ENCODE results near the gene SORBS2.

Gene SORBS2

DNA sequence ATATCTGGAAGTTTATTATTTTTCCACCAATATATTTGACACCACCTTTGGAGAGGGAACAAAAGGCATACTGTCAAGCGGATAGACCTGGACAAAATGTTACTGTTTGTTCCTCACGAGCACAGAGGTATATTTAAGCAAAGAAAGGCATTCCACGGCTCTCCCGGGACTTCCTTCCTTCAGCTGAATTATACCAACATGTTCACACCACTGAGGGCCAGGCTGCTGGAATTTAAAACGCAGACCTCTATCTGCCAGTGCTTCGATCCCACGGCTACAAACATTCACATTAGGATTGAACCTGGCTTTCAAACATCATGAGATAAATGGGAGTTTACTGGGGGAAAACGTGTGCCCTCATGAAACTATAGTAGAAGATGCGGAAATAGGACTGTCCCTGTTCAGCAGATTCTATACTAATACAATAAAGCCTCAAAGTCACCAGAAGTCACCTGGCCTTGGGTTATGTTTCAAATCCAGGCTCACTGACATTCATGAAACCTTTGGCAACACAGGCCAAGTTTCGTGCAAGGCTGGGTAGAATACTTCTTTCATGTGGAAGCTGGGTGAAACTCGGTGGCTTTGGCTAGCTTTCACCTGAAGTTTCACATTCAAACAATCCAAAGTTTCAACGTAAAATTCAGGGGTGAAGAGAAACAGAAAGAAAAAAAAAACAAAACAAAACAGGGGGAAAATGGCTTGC lies 39.5 kb downstream of the SORBS2 start:
- DNase-seq, result no peak

DNA sequence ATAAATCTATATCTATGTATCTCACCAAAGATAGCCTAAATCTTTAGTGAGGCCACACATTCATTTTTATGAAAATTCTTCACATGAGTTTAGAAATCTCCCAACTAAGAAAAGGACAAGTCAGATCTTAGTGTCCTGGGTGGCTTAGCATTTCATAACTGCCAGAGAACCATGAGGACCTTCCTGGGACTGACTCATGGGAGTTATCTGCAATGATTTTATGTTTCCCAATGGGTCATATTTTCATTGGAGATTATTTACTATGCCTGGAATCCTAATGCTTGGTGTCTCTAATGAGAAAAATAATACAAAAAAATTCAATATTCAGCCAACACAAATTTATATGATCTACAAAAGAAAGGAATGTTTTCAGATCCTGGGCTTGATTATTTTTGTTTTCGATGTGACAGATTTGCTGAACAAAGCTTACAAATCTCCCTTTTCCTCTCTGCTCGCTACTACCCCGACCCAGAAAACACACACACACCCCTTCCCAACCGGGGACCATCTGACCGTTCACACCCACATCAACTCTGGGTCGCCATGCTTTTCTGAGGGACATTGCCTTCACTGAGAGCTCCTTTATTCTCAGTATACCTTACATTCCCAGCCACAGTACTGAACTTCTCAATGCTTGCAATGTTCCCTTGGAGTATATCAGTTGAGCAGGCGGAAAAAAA lies 40.1 kb downstream of the SORBS2 start:
- no peak for DNase-seq

DNA sequence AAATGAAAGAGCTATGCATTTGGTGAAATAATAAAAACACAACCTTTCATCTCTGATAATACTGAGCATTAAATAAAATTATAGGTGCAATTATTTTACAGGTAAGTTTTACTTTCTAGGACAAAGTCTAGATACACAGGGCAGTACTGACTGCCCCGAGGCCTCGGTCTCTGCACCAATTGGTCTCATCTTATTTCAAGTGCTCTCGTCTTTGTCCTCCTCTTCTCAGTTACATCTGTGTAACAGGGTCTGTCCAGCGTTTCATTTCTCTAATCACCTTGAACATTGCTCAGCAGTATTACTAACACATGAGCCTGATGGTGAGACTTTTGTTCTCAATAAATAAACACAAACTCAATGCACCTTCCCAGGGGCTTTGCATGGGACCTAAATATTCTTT lies 44.5 kb downstream of the SORBS2 start:
- no peak for DNase-seq

DNA sequence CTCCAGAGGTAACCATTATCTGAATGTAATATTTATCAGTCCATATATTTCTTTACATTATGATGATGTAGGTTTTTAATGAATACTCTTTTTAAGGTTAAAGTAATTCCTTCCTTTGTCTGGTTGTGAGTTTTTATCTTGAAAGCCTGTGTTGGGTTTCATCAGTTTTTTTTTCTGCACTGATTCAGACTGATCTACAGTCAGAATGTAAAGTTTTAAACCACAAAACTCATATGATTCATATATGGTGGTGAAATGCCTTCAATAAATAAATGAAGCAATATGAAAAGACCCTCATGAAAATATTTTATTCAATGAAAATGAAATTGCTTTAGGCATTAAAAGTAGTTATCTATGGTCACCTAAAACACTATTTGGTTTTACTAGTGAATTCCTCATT lies 47.1 kb downstream of the SORBS2 start:
- DNase-seq, result no peak

DNA sequence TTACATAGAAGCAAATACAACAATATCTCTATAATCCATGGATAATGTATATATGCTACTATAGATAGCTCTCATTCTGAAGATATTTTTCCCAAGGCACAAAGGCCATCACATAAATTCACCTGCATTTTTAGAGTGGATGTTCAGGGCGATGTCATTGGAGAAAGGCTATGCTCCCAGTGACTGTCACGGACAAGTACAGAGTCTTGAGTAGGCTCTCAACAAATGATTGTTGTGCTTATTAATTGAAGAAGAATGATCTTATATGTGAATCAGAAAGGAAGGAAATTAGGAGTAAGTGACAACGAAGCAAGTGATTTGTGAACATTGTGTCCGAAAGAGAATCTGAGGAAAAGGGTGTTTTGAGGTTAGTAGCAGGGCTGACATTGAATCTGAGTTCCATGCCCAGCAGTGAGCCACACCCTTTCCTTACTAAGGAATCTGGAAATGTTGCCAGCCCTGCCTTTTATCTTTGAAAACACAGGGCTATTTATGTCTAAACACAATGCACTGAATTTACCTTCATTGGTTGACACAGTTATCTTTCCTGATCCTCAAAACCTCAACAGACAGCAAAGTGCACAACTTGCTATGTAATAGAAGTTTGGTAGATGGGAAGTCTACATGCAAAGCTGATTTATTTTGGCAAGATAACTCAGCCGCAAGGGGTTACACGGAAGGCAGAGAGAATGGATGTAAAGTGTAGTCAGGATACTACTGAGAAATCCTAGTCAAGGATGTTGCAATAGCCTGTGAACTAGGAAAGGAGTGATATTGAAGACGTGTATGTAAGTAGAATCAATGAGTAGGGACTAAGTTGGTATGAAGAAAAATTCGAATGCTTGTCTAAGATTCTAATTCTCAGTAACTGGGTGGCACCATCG lies 50.4 kb downstream of the SORBS2 start:
- no peak for DNase-seq

DNA sequence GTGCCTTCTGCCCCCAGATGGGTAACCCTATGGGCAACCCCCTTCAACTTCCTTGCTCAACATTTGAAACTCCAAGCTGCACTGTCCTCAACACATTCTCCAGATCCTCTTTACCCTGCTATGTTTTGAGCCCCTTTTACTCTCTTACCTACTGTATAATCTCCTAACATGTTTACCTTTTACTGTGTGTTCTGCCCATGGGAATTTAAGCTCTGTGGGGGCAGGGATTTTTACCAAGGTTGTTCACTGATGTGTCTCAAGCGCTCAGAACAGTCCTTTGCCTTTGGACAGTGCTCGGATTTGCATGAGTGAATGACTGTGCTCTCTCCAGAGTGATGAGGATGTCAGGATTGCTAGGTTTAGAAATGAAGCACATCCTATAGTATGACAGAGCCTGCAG lies 53.2 kb downstream of the SORBS2 start:
- DNase-seq, result no peak

DNA sequence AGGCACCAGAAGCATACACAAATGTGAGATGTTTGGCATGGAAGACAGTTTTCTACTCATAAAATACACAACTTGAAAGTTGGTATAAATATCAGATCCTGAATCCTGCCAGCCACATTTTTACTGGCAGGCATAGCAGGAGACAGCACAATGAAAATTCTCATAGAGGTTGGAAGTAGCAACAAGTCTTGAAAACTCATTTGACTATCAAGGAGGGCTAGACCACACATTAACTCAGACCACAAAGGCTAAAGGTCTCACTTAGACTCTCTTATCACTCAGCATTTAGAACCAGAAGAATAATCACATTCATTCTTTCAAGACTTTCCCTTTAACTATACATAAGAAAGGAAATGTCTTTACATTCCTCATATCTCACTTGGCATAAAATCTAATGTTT lies 56.5 kb downstream of the SORBS2 start:
- no peak for DNase-seq

DNA sequence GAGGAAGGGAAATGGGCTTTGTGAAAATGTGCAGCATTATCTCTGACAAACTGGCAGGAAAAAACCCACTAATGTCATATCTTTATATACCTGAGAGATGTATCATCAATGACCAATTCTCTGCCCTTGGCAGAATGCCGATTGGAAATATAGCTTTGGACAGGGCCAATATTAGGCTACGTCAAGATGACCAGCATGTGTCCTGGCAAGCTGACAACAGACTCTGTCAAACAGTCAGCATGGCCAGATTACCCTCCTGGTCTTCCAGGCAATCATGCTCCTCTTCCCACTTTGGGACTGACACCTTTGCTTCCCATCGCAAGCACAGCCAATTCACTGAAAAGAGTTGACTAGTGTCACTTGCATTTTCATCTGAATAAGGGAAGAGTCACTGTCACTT lies 57.0 kb downstream of the SORBS2 start:
- DNase-seq, result no peak

DNA sequence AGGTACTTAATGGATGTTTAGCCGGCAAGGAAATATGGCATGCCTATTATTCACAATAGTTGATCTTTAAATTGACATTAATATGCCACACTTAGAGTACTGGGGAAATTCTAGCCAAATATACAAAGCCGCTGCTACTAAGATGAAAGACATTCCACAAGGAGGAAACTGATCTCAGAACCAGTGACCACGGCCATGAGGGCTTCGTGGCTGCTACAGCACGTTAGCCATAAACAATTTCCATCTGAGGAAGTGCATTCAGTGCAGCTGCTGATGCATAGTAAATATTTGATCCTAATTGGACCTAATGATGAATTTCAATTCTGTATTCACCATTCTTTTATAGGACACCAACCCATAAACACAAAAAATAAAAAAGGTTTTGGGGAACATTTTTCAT lies 59.1 kb downstream of the SORBS2 start:
- no peak for DNase-seq

DNA sequence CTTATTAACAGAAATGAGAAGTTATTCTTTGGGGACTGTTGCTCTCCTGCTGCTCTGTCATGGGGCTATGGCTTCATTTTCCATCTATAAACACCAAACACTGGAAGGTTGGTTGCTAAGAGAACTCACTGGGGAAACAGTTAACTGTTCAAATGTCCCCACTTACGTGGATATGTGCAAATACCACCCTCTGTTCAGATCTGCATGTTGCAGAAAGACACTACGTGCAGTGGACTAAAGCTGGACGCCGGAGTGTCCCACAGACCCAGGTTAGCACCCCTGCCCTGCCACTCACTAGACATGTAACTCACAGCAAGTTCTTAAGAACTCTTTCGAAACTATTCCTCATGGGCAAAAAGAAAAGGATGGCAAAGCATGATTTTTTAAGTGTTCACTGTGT lies 62.1 kb downstream of the SORBS2 start:
- no peak for DNase-seq

DNA sequence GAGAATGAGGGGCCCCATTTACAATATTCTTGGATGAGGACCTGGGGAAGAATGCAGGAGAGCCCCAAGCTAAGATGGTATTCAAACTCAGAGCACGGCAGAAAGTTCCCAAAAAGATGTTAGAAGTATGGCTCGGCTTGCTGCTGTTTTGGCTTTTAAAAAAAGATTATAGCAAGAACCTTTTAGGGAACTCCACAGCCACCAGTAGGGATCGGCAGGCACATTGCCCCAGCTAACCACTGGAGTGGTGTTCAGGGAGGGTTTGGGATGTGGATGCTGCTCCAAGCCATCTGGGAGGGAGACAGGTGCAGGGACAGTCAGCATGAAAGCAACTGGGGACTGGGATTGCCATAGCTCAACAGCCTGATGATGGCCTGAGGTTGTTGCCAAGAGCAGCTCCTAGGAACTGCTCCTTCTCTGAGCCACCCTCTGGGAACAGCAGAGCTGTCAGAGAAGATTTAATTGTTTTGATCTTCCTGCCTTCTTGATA lies 63.0 kb downstream of the SORBS2 start:
- DNase-seq, result no peak

DNA sequence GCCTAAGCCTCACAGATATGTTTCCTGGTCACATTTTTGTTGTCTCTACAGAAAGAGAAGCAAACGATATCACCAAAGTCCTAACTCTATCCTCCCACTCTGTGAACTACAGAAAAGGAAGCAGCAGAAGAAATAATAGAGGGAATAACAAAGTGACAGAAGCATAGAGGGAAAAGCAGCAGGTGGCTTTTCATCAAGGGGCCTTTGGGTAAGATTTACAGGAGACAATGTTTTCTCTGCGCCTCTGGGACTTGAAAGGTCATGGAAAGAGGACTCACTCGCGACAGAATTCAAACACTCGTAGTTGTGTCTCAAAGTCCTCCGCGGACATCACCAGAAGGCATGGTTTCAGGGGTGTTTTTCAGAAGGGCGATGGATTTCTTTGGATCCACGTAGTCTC lies 66.1 kb downstream of the SORBS2 start:
- DNase-seq, result no peak

DNA sequence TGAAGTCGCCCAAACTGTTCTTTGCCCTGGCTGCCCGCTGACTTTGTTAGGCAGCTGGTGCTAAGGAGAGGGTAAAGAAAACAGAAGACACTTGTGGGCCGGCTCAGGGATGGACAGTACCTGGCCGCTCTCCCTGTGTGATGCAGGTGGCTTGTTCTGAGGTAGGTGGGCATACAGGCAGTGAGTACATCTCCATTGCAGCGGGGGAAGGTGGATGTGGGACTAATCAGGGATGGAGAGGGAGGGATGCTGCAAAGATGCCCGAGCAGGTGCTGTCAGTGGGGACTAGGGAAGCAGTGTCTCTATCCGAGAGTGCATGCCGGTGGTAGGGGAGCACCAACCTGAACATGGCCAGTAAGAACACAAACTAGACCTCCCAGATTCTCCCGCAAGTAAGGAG lies 67.0 kb downstream of the SORBS2 start:
- DNase-seq, result no peak

DNA sequence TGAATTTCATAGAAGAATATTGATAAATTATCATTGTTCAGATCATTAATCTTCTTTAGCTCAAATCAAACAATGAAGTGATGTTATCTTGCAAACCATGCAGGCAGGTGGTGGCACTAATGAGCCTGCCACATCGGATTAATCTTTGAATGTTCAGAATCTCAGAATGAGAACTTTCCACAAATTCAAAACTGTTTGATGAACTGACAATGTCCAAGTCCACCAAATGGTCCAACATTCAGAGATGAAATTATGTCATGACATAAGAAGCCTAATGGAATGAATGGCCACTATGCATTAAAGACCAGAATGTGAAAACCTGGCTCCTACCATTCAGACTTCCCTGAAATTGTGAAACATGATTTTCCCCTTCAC lies 67.5 kb downstream of the SORBS2 start:
- DNase-seq, result no peak

DNA sequence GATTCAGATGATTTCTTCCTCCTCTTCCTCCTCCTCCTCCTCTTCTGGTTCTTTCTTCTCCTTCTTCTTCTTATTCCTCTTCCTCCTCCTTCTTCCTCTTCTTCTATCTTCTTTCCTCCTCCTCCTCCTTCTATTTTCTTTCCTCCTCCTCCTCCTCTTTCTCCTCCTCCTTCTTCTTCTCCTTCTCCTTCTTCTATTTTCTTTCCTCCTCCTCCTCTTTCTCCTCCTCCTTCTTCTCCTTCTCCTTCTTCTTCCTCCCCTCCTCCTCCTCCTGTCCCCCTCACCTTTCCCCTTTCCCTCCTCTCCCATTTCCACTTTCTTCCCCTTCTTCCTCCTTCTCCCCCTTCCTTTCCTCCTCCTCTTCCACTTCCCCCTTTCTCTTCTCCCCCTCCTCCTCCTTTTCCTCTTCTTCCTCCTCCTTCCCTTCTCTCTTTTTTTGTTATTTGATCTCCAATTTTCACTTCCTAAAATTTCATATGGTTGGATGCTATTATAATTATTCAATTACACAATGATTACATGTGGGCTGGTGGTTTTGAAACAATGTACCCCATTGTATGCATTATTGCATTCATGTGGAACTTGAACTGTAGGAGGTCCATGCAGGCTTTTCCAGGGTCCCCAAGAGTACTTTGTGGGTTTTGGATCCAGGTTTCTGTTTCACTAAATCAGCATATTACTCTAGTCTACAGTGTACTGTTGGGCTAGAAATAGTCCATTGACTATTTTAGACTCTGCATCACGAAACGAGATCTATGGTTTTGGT lies 68.1 kb downstream of the SORBS2 start:
- DNase-seq, result no peak

DNA sequence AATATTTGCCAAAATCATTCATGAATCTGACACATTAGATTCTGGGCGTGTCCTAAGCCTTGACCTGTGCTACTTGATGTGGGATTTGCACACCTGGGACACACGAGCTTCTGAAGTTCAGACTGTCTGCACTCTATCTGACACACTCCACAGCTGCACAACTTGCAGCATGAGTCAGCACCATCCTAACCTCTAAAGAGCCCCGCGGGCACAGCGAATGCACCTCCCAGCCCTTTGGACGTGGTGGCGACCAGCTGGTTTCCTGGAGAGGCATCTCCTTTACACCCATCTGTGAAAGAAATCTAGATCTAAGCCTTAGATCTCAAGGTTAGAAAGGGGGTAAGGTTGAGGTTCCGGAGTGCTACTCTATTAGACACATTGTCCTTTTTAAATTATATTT lies 69.2 kb downstream of the SORBS2 start:
- no peak for DNase-seq

DNA sequence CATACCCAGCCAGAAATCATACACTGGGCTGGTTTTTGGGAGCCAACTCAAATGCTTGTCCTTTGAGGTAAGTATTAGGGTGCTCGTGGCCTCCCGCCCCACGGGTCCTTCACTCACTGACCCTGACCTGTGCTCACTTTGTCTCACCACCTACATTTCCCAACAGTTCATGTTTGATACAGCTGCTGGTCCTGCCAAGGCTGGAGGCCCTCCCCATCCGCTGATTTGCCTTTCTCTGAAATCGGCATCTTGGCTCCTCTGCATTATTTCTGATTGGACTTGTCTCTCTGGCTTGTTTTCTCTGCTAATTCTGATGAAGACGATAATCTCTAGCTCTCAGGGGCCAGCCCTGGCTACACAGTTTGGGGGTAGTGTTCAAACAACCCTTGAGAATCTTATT lies 70.2 kb downstream of the SORBS2 start:
- no peak for DNase-seq

DNA sequence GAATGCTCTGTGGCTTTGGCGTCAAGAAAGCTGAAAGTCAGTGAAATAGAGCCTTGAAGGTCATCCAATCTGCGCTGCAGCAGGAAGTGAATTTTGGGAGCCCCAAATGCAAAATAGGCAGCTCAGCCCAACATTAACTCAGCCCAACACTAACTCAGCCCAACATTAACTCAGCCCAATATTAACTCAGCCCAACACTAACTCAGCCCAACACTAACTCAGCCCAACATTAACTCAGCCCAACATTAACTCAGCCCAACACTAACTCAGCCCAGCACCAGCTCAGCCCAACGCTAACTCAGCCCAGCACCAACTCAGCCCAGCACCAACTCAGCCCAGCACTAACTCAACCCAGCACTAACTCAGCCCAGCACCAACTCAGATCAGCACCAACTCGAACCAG lies 71.5 kb downstream of the SORBS2 start:
- no peak for DNase-seq

DNA sequence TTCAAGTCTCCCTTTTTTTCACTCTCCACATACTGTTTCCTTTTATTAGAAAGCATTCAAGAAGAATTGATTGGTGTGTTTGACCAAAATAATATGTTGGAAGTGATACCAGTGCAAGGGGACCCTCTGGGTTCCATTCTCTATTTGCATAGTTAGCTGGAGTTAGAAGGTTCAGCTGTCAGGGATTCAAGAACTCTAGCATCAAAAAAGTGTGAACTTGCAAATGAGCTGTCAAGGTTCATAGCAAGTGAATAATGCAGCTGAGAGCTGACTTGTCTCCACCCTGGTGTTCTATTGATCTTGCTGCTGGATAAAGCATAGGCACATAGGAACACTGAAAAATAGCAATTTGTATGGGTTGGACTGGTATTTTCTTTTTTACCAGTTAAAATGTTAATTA lies 73.2 kb downstream of the SORBS2 start:
- peak; percentile 1 for DNase-seq

DNA sequence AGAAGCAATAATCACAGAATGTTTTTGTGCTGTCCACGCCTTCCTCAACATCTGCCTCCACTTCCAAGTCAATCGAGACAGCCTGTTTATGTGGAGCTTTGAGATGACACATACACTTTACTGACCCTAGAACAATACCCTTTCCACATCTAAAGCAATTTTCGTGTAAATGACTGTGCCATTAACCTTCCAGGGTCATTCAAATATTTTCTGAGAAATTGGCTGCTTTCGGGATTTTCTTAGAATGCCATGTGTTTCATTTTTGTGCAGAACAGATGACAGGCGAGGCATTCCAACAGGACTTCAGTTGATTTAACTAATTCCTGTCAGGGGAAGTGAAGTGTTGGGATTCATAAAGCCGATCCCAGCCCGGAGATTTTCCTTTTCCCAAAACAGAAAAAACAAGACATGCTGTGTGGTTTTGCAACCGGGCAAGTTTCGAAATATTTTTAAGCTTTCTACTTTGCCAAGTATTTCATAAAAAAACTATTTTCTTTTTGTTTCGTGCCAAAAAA lies 73.9 kb downstream of the SORBS2 start:
- DNase-seq, result no peak

DNA sequence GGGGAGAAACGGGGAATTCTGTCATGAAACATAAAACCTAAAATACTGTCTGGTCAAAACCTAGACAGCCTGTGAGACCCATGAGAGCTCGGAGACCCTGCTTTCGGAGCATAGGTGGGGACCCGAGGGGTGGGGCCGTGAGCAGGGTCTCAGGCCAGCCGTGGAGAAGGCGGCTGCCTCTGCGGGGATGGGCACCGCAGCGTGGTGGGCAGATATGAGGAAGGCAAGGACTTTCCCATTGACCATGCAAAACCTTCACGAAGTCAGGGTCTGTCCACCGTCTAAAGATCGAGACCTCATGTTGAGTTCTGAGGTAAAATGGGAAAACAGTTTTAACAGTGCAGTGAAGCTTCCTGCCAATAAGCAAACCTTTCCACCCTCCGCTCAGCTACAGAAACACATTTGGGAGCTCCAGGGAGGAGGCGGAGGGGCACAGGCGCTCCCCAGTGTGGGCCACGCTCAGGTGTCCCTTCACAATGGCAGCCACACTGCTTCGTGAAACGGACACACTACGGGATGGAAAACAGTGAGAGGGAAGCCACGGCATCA lies 74.4 kb downstream of the SORBS2 start:
- DNase-seq, result no peak

DNA sequence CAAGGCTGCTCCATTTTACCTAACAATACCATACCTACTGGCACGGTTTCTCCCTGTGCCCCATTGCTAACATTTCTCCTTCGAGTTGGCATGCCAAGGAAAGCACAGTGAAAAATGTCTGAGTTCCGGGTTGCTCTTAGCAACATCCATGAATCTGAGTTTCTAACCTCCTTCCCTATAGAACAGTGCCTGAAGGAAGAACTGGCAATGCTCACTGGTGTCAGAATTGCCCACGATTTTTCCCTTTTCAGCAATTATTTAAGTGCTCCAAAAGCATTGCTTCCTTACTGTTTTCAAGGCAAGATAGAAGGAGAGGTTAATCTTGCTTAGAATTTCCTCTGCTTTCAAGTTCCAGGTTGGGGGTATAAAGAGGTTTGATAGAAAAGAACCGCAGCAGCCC lies 75.1 kb downstream of the SORBS2 start:
- no peak for DNase-seq

Measured in NCI-H526 treated with DMSO at 0.1 percent for 48 hours (cell line).